ENCODE data around the gene ANKRD30BL.
"Not testable (repeated sequence)": the region's sequence is repeated elsewhere in the genome, so short reads cannot be mapped to it uniquely, and the experiment has no call there.

The ANKRD30BL gene, protein sequence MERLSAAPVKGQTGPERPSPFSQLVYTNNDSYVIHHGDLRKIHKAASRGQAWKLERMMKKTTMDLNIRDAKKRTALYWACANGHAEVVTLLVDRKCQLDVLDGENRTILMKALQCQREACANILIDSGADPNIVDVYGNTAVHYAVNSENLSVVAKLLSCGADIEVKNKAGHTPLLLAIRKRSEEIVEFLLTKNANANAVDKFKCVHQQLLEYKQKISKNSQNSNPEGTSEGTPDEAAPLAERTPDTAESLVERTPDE

DNA sequence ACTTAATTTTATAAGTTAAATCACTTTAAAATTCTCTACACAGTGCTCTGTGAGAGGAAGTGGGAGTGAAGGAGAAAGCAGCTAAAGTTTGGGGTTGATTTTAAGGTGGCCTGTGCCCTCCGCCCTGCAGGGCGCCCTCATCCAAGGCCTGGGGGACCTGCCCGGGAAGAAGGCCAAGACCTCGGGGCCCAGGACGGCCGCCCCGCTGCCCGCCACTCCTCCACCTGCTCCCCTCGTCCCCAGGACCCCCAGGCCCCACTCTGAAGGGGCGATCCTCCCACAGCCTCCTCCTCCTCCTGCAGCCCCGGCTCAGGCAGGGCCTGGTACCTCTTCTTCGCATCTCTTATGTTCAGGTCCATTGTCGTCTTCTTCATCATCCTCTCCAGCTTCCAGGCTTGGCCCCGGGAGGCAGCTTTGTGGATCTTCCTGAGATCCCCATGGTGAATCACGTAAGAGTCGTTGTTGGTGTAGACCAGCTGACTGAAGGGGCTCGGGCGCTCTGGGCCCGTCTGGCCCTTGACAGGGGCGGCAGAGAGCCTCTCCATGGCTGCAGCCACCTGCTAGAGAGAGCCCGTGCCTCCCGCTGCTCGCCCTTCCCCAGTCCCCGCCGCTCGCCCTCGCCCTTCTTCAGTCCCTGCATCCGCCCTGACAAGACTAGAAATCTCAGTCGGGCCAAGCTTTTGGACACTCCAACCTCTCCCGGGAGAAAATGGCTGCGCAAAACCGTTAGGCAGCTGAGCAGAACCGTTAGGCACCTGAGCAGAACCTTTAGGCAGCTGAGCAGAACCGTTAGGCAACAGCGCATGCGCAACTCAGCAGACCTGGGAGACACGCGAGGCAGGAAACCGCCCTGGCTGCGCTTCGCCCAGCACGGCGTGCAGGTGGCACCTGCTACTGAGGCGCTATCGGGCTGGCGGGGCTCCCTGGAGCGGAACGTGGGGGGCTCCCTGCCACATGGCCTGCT is at the start of gene ANKRD30BL:
Gene ANKRD30BL (minus strand): TSS at position 792 of the 964 bp plus-strand sequence. CDS start 247 bp downstream, at position 545.
- DNase-seq = not testable (repeated sequence)

DNA sequence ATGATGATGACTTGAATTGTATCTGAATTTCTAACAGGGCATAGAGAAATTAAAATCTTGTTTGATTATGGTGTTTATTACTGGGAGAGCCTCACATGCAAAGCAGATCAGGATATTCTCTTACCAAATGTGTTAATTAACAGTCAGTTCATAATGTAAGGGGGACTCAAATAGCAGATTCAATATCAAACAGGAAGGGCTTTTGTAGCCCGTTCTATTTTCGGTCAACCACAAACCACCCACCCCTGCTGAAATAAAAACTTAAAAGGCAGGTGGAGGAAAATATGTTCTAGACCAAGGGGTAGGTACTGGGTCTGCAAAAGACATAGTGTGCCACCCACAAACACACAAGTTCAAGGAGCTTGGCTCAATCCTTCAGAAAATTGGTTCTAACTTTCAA is 41.1 kb upstream of the ANKRD30BL start:
- not testable (repeated sequence) for DNase-seq

DNA sequence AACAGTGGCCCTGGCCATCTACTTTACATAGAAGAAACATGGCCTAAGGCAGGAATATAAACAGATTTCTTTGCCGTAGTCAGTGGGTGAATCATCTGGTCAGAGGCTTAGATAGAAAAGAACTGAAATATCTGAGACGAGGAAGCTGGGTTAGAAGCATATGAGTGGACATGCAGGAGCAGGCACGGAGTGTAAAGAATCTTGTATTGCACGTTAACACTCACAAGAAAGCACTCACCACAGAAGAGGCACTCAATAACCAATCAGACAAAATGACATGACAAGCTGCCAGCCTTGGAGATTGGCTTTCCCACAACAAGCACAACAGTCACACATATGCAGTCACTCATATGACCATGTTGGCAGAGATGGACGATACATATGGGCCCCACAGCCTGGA is 31.1 kb upstream of the ANKRD30BL start:
- DNase-seq = not testable (repeated sequence)

DNA sequence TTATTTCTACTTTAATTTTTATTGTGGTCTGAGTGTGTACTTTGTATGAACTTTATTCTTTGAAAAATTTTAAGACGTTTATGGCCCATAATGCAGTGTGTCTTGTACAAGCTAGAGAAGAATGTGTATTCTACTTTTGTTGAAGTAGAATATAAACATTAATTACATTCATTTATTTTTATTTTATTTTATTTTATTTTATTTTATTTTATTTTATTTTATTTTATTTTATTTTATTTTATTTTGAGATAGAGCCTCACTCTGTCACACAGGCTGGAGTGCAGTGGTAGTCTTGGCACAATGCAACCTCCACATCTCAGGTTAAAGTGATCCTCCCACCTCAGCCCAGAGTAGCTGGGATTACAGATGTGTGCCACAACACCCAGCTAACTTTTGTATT is 5.3 kb upstream of the ANKRD30BL start:
- DNase-seq = not testable (repeated sequence)

DNA sequence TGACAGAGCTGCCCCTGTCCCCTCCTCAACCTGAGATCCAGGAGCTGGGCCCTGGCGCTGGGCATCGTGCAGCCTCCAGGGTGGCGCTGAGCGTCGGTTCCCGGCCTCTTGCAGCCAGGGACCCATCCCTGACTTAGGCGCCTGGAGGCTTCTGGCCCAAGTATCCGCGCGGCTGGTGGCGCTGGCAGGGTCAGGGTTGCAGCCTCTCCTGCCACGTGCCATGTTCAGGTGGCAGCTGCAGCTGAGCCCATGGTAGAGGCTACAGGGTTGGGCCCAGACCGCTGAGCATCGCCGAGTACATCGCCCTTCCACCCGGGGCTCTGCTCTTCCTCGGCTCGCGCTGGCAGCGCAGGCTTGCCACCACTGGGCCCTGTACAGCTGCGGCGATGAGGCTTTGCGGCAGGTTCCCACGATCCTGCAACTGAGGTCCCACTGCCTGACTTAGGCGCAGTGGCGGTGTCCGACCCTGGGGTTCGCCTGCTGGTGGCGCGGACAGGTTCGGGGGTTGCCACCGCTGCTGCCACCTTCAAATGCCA is 441 bp upstream of the ANKRD30BL start:
- DNase-seq = not testable (repeated sequence)

DNA sequence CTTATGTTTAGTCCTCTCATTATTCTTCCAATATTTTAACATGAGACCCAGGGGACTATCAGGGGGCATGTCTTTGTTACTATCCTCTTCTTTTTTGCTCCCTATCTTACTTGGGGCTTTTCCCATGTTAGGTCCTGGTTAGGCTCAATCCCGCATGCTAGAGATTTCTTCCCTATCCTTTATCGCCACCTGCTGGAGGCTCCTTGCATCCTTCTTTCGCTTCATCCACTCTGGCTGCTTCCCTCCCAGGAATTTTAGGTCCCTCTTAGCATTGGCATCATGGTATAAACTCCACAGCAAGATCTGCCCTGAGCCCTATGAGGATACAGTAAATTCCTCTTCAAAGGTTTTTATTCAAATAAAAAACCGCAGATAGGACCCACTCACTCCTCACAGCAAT is 15.0 kb downstream of the ANKRD30BL start:
- peak; percentile 32 for DNase-seq
